HCT116 (cell line): Measurements from ENCODE around the gene DRD3. TPM values are rescaled to one million over a fixed set of nuclear protein-coding genes. Genes with fewer than 3 reads are reported as not detected.

Experiments used
- ATAC-seq: fragments of 200-7000 bp; cut with Tn5 transposase; 2 replicates; pipeline ENCODE4 v1.9.1; 2020; ENCODE audit warnings: mild to moderate bottlenecking, moderate library complexity
- BruUV-seq: library from RNA; stranded (reverse); fragments of 400-500 nt; replicated peaks from 2 replicates; lab custom pipeline; 2021; lab: Mats Ljungman, UMichigan
- CTCF ChIA-PET: fragments of 300-600 bp; sonication (Branson Sonifier 250); formaldehyde crosslinking; loops from one replicate; lab custom pipeline; 2021; ENCODE audit warnings: antibody characterized with exemption; lab: Charles Lee
- POLR2A ChIA-PET: fragments of 300-600, 350-600 bp; sonication (Branson Sonifier 250); formaldehyde crosslinking; loops from one replicate; lab custom pipeline; 2021; ENCODE audit warnings: antibody characterized with exemption; lab: Charles Lee
- RAD21 ChIA-PET, 2 experiments: fragments of 300-600 bp; sonication (Branson Sonifier 250); formaldehyde crosslinking; loops; one replicate each; lab custom pipeline; 2023; ENCODE audit warnings: low total read pairs in 2 of 2; ENCODE audit not compliant: uncharacterized antibody in 2 of 2, unreplicated experiment in 2 of 2, low non-redundant PET in 1 of 2; lab: Charles Lee
- DNase-seq: peaks from one replicate; pipeline ENCODE4 v3.0.0-alpha.2; 2010; ENCODE audit warnings: low read depth, low spot score
- H2AFZ ChIP-seq: fragments of 200-600 bp; shearing (Covaris generic), sonication (generic); 2 replicates; pipeline ENCODE4 v1.6.1; 2017; ENCODE audit warnings: low read depth, mixed run types, mixed read lengths, antibody characterized with exemption, low read length; ENCODE audit not compliant: poor library complexity, severe bottlenecking
- H3K27ac ChIP-seq: 2 replicates; pipeline ENCODE4 v1.5.1; 2012; ENCODE audit warnings: low read depth, low read length
- H3K27me3 ChIP-seq: fragments of 200-600 bp; sonication (generic); 2 replicates; pipeline ENCODE4 v1.6.1; 2016; ENCODE audit warnings: mixed run types, low read length, mixed read lengths; ENCODE audit not compliant: insufficient read depth
- H3K36me3 ChIP-seq, 2 experiments: fragments of 200-500 bp in 1 of 2; fragments of 200-600 bp in 1 of 2; sonication (Bioruptor generic) in 1 of 2; sonication (generic) in 1 of 2; 2 replicates each; pipeline versions ENCODE4 v1.5.1 to v1.6.1; 2014 to 2016; ENCODE audit warnings: low read length in 2 of 2, inconsistent platforms in 1 of 2, mixed read lengths in 1 of 2, mixed run types in 1 of 2; ENCODE audit not compliant: insufficient read depth in 2 of 2, control insufficient read depth in 1 of 2
- H3K4me1 ChIP-seq, 2 experiments: fragments of 200-600 bp in 1 of 2; sonication (generic) in 1 of 2; 2 replicates each; pipeline versions ENCODE4 v1.5.1 to v1.6.1; 2012 to 2017; ENCODE audit warnings: low read length in 2 of 2, inconsistent platforms in 1 of 2, mild to moderate bottlenecking in 1 of 2, mixed read lengths in 1 of 2, mixed run types in 1 of 2, moderate library complexity in 1 of 2; ENCODE audit not compliant: insufficient read depth in 2 of 2, control insufficient read depth in 1 of 2
- H3K4me2 ChIP-seq: fragments of 200-600 bp; sonication (generic); 2 replicates; pipeline ENCODE4 v1.6.1; 2017; ENCODE audit warnings: mixed run types, low read length, mixed read lengths
- H3K4me3 ChIP-seq, 2 experiments: fragments of 200-600 bp in 1 of 2; sonication (generic) in 1 of 2; replicated peaks in 1 of 2; 2 replicates each; pipeline ENCODE4 v1.5.1; 2011 to 2016; ENCODE audit warnings: low read length in 2 of 2, control low read depth in 1 of 2, low read depth in 1 of 2, mild to moderate bottlenecking in 1 of 2, mixed read lengths in 1 of 2, mixed run types in 1 of 2
- H3K79me2 ChIP-seq: fragments of 200-600 bp; sonication (generic); 2 replicates; pipeline ENCODE4 v1.6.1; 2017; ENCODE audit warnings: mild to moderate bottlenecking, mixed run types, low read length, moderate library complexity, mixed read lengths; ENCODE audit not compliant: insufficient read depth
- H3K9ac ChIP-seq: fragments of 200-600 bp; sonication (generic); 2 replicates; pipeline ENCODE4 v1.6.1; 2016; ENCODE audit warnings: low read length, mixed read lengths
- H3K9me2 ChIP-seq: fragments of 200-600 bp; sonication (generic), shearing (Covaris generic); 2 replicates; pipeline ENCODE4 v1.6.1; 2017; ENCODE audit warnings: mixed run types, mild to moderate bottlenecking, moderate library complexity; ENCODE audit not compliant: insufficient read depth
- H3K9me3 ChIP-seq, 2 experiments: fragments of 200-500 bp in 1 of 2; fragments of 200-600 bp in 1 of 2; sonication (Bioruptor generic) in 1 of 2; sonication (generic) in 1 of 2; 2 replicates each; pipeline ENCODE4 v1.6.1; 2014 to 2017; ENCODE audit warnings: low read length in 2 of 2, mixed read lengths in 2 of 2, inconsistent platforms in 1 of 2, low read depth in 1 of 2, mild to moderate bottlenecking in 1 of 2, mixed run types in 1 of 2, moderate library complexity in 1 of 2; ENCODE audit not compliant: control insufficient read depth in 1 of 2, insufficient read depth in 1 of 2
- H4K20me1 ChIP-seq: fragments of 200-600 bp; sonication (generic), shearing (Covaris generic); 2 replicates; pipeline ENCODE4 v1.6.1; 2017; ENCODE audit warnings: mixed run types, mild to moderate bottlenecking, moderate library complexity; ENCODE audit not compliant: insufficient read depth
- CBX3 ChIP-seq: IDR thresholded peaks from 2 replicates; pipeline ENCODE4 v1.6.1; 2012; ENCODE audit warnings: low read depth
- CEBPB ChIP-seq: IDR thresholded peaks from 2 replicates; pipeline ENCODE4 v1.6.1; 2012; ENCODE audit warnings: low read depth
- CTCF ChIP-seq, 3 experiments: fragments of 200-600 bp in 1 of 3; sonication (generic) in 1 of 3; IDR thresholded peaks in 2 of 3; conservative IDR thresholded peaks in 1 of 3; 2 replicates each; pipeline ENCODE4 v1.5.1; 2012 to 2017; ENCODE audit warnings: low read depth in 2 of 3, low read length in 2 of 3, antibody characterized with exemption in 1 of 3, borderline replicate concordance in 1 of 3, control low read depth in 1 of 3, mild to moderate bottlenecking in 1 of 3, mixed read lengths in 1 of 3, mixed run types in 1 of 3, moderate library complexity in 1 of 3; ENCODE audit not compliant: insufficient read depth in 1 of 3
- ELF1 ChIP-seq: IDR thresholded peaks from 2 replicates; pipeline ENCODE4 v1.6.1; 2012; ENCODE audit warnings: low read depth, borderline replicate concordance
- EZH2 ChIP-seq: fragments of 200-600 bp; sonication (generic); IDR thresholded peaks from 2 replicates; pipeline ENCODE4 v1.6.1; 2017; ENCODE audit warnings: antibody characterized with exemption, mixed run types
- EZH2phosphoT487 ChIP-seq: fragments of 200-600 bp; IDR thresholded peaks from 2 replicates; pipeline ENCODE4 v1.6.1; 2018; ENCODE audit warnings: antibody characterized with exemption, borderline replicate concordance
- FOSL1 ChIP-seq: IDR thresholded peaks from 2 replicates; pipeline ENCODE4 v1.6.1; 2012; ENCODE audit warnings: low read depth
- JUND ChIP-seq: IDR thresholded peaks from 2 replicates; pipeline ENCODE4 v1.6.1; 2012
- MAX ChIP-seq: IDR thresholded peaks from 2 replicates; pipeline ENCODE4 v1.6.1; 2012
- POLR2A ChIP-seq: IDR thresholded peaks from 2 replicates; pipeline ENCODE4 v1.7.0; 2011; ENCODE audit warnings: borderline replicate concordance; ENCODE audit not compliant: insufficient read depth, insufficient read length; ENCODE audit errors: extremely low read depth
- RAD21 ChIP-seq: IDR thresholded peaks from 2 replicates; pipeline ENCODE4 v1.6.1; 2012; ENCODE audit warnings: low read depth, mild to moderate bottlenecking
- SIN3A ChIP-seq: IDR thresholded peaks from 2 replicates; pipeline ENCODE4 v1.6.1; 2012; ENCODE audit warnings: low read depth
- SP1 ChIP-seq: IDR thresholded peaks from 2 replicates; pipeline ENCODE4 v1.6.1; 2012; ENCODE audit warnings: low read depth
- SRF ChIP-seq: IDR thresholded peaks from 2 replicates; pipeline ENCODE4 v1.6.1; 2012; ENCODE audit warnings: low read depth
- YY1 ChIP-seq: IDR thresholded peaks from 2 replicates; pipeline ENCODE4 v1.6.1; 2011; ENCODE audit warnings: low read length, low read depth, moderate library complexity, mild to moderate bottlenecking; ENCODE audit not compliant: insufficient replicate concordance; ENCODE audit errors: extremely low read depth
- ZNF274 ChIP-seq: fragments of 200-500 bp; sonication (Bioruptor generic); IDR thresholded peaks from 2 replicates; pipeline ENCODE4 v1.6.1; 2014; ENCODE audit warnings: mild to moderate bottlenecking, low read depth, low read length, inconsistent platforms
- intact Hi-C: fragments of 100-400 bp; cut with micrococcal nuclease; formaldehyde crosslinking; loops from 2 replicates; pipeline ENCODE4 v1.10.0; 2022
- total RNA-seq: library from RNA; stranded (reverse); gene quantifications from one replicate; pipeline ENCODE4 v1.2.1, GENCODE V29; 2021; ENCODE audit not compliant: unreplicated experiment
- TF ChIP-seq, protein P1 (sequence below): IDR thresholded peaks from 2 replicates; pipeline ENCODE4 v1.6.1; 2012; ENCODE audit warnings: low read depth

The DRD3 gene
- total RNA-seq, 1 experiment from 2014 or later: not detected

DNA sequence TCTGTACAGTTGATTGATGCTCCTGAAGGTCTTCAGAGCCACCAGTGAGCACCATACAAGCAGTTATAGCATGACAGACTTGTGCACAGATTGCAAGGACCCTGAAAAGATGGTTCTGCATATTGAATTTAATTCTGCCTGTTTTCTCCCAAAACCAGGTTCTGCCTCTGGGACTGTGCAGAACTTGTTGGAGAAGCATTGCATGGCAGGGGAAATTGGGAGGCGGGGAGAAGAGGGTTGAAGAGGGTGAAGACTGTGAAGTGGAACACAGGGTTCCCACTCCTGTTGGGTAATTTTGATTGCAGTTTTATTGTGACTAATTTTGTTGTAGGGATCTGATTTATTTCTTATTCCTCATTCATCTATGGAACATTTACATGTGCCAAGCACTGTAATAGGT is 48.2 kb upstream of the DRD3 start (continued):
- no peak for TF ChIP-seq POLR2A
- TF ChIP-seq CTCF (IDR thresholded peaks at IDR 0.05 in 2 of 3, conservative IDR thresholded peaks at IDR 0.05 in 1 of 3; ENCODE audit: borderline replicate concordance in 1 of 3, insufficient read depth in 1 of 3, low read depth in 2 of 3, low read length in 2 of 3): no peak
- TF ChIP-seq SIN3A: no peak
- no peak for TF ChIP-seq SP1

DNA sequence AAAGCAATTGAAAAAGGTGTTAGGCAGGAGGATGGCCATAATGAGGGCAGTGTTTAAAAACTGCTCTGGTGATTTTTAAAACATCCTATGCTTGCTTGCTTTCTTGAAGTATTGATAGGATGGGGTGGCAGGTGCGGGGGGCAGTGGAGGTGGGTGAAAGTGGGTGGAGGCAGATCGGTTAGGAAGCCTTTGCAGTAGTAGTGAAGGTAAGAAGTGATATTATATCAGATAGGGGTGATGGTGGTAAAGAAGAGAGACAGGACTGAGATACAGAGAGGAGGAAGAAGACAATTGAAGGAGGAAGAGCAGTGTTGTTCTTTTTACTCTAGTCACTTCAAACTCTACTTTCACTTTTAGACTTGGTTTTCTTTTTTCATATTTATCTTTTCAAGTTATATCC is 47.5 kb upstream of the DRD3 start:
- Histone ChIP-seq H3K4me1 (no peaks in the 10 kb centered on the region), H3K9me3 (peaks cover 0 to 17% of the 10 kb centered on the region in 2 experiments; a peak in 1 of 4 replicates), H3K36me3 (no peaks in the 10 kb centered on the region), H3K4me2 (no peak overlapping the region), H2AFZ (no peak overlapping the region), H4K20me1 (no peaks in the 10 kb centered on the region), H3K27me3 (no peaks in the 10 kb centered on the region), H3K79me2 (no peaks in the 10 kb centered on the region), H3K4me3 (no peak overlapping the region), H3K9me2 (no peaks in the 10 kb centered on the region), H3K27ac (no peak overlapping the region), H3K9ac (no peak overlapping the region)
- CTCF ChIA-PET: no interaction called here
- no TSS peak for BruUV-seq
- no peak for ATAC-seq
- RAD21 ChIA-PET: no interaction called here
- DNase-seq: no peak
- POLR2A ChIA-PET: no interaction called here
- intact Hi-C loops: no loop called here
- TF ChIP-seq POLR2A (no peak), MAX (no peak), EZH2 (no peak), SP1 (no peak), CTCF (IDR thresholded peaks at IDR 0.05 in 2 of 3, conservative IDR thresholded peaks at IDR 0.05 in 1 of 3; ENCODE audit: borderline replicate concordance in 1 of 3, insufficient read depth in 1 of 3, low read depth in 2 of 3, low read length in 2 of 3) (no peak), RAD21 (no peak), ZNF274 (no peak), SRF (no peak), FOSL1 (no peak), CEBPB (no peak), ELF1 (no peak), EZH2phosphoT487 (no peak), YY1 (no peak), SIN3A (no peak), CBX3 (no peak), JUND (no peak)
- TF ChIP-seq, protein P1, sequence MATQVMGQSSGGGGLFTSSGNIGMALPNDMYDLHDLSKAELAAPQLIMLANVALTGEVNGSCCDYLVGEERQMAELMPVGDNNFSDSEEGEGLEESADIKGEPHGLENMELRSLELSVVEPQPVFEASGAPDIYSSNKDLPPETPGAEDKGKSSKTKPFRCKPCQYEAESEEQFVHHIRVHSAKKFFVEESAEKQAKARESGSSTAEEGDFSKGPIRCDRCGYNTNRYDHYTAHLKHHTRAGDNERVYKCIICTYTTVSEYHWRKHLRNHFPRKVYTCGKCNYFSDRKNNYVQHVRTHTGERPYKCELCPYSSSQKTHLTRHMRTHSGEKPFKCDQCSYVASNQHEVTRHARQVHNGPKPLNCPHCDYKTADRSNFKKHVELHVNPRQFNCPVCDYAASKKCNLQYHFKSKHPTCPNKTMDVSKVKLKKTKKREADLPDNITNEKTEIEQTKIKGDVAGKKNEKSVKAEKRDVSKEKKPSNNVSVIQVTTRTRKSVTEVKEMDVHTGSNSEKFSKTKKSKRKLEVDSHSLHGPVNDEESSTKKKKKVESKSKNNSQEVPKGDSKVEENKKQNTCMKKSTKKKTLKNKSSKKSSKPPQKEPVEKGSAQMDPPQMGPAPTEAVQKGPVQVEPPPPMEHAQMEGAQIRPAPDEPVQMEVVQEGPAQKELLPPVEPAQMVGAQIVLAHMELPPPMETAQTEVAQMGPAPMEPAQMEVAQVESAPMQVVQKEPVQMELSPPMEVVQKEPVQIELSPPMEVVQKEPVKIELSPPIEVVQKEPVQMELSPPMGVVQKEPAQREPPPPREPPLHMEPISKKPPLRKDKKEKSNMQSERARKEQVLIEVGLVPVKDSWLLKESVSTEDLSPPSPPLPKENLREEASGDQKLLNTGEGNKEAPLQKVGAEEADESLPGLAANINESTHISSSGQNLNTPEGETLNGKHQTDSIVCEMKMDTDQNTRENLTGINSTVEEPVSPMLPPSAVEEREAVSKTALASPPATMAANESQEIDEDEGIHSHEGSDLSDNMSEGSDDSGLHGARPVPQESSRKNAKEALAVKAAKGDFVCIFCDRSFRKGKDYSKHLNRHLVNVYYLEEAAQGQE: no peak
